ENCODE measurements around the gene MPDU1. TPM values are rescaled to one million over a fixed set of nuclear protein-coding genes. Genes with fewer than 3 reads are reported as not detected.

MPDU1 gene
- 100 to 1,000 TPM; 181 to 189 TPM for total RNA-seq

GRCh38 chr17:7583253-7584109, at the start of gene MPDU1:
Gene MPDU1 (plus strand): TSS chr17:7583852. CDS start chr17:7583863, 11 bp downstream.

GRCh38 chr17:7548585-7549400, 34.9 kb upstream of the MPDU1 start, which contains the start of gene TNFSF12:
Gene TNFSF12 (plus strand): TSS chr17:7549058. CDS start chr17:7549154, 96 bp downstream.

GRCh38 chr17:7558544-7559319, 24.9 kb upstream of the MPDU1 start, which contains the start of gene TNFSF13:
Gene TNFSF13 (plus strand): TSS chr17:7558750. CDS start chr17:7559040, 290 bp downstream.

GRCh38 chr17:7561589-7562207, 22.0 kb upstream of the MPDU1 start, which contains the start of gene SENP3:
Gene SENP3 (plus strand): TSS chr17:7561919. CDS start chr17:7563077, 1,158 bp downstream.

GRCh38 chr17:7579001-7579833, 4.4 kb upstream of the MPDU1 start, which contains the start of gene CD68:
Gene CD68 (plus strand): TSS chr17:7579638. CDS start chr17:7579678, 40 bp downstream.

GRCh38 chr17:7589891-7590691, 6.4 kb downstream of the MPDU1 start, which contains the start of gene SOX15:
Gene SOX15 (minus strand): TSS chr17:7590094. CDS start chr17:7589676, 418 bp downstream.

GRCh38 chr17:7614425-7615264, 31.0 kb downstream of the MPDU1 start, which contains the start of gene FXR2:
Gene FXR2 (minus strand): TSS chr17:7614897. CDS start chr17:7614532, 365 bp downstream.

GRCh38 chr17:7627250-7628121, 43.8 kb downstream of the MPDU1 start, which contains the start of gene SAT2:
Gene SAT2 (minus strand): TSS chr17:7627821. CDS start chr17:7627635, 186 bp downstream.

GRCh38 chr17:7629939-7630571, 46.4 kb downstream of the MPDU1 start, which contains the start of gene SHBG:
Gene SHBG (plus strand): TSS chr17:7630135. CDS start chr17:7630173, 38 bp downstream.

Small RNA genes lying within 50 kb of the gene (small RNA-seq; reads per million reads assigned to genes)
- 0 reads per million in 2 donors for gene CD68
- 0 reads per million in 2 donors for gene RF00019
- 0 reads per million in 2 donors for gene SNORA48
- 0 reads per million in 2 donors for gene SNORD10

Other genes with a start within 250 kb of the MPDU1 start
- under 1 TPM in 1 of 2 donors, not detected in 1; 0.67 TPM for gene ACAP1, start 247.3 kb upstream of the MPDU1 start, total RNA-seq
- gene KCTD11, start 231.7 kb upstream of the MPDU1 start, total RNA-seq, result 1 to 10 TPM; 1.3 to 3.4 TPM
- not detected for gene TMEM95, start 228.7 kb upstream of the MPDU1 start, total RNA-seq
- gene TNK1, start 202.8 kb upstream of the MPDU1 start, total RNA-seq, result under 1 TPM; 0.69 to 1.00 TPM
- 10 to 100 TPM in 1 of 2 donors, 1 to 10 TPM in 1; 9.6 to 12.0 TPM for gene PLSCR3, start 189.3 kb upstream of the MPDU1 start, total RNA-seq
- 100 to 1,000 TPM in 1 of 2 donors, 10 to 100 TPM in 1; 73.0 to 107 TPM for gene TMEM256, start 179.8 kb upstream of the MPDU1 start, total RNA-seq
- gene NLGN2, start 176.0 kb upstream of the MPDU1 start, total RNA-seq, result 1 to 10 TPM; 4.0 to 4.1 TPM
- gene SPEM1, start 163.5 kb upstream of the MPDU1 start, total RNA-seq, result not detected
- gene SPEM2, start 158.2 kb upstream of the MPDU1 start, total RNA-seq, result not detected
- not detected for gene SPEM3, start 155.0 kb upstream of the MPDU1 start, total RNA-seq
- gene TMEM102, start 148.4 kb upstream of the MPDU1 start, total RNA-seq, result 1 to 10 TPM; 7.3 to 7.9 TPM
- under 1 TPM; under 0.01 to 0.33 TPM for gene FGF11, start 144.3 kb upstream of the MPDU1 start, total RNA-seq
- 1 to 10 TPM; 5.5 to 5.7 TPM for gene CHRNB1, start 138.8 kb upstream of the MPDU1 start, total RNA-seq
- gene ZBTB4, start 104.2 kb upstream of the MPDU1 start, total RNA-seq, result 10 to 100 TPM; 16.3 to 23.1 TPM
- gene SLC35G6, start 102.4 kb upstream of the MPDU1 start, total RNA-seq, result not detected
- 10 to 100 TPM; 95.3 to 96.9 TPM for gene POLR2A, start 99.5 kb upstream of the MPDU1 start, total RNA-seq
- gene TNFSF12, start 34.8 kb upstream of the MPDU1 start, total RNA-seq, result 10 to 100 TPM; 14.8 to 19.3 TPM
- 1 to 10 TPM; 2.4 to 2.7 TPM for gene TNFSF13, start 25.1 kb upstream of the MPDU1 start, total RNA-seq
- gene SENP3, start 21.9 kb upstream of the MPDU1 start, total RNA-seq, result 100 to 1,000 TPM in 1 of 2 donors, 10 to 100 TPM in 1; 67.4 to 114 TPM
- gene CD68, start 4.2 kb upstream of the MPDU1 start, total RNA-seq, result 10 to 100 TPM; 18.3 to 20.0 TPM
- gene SOX15, start 6.2 kb downstream of the MPDU1 start, total RNA-seq, result under 1 TPM in 1 of 2 donors, not detected in 1; 0.33 TPM
- 10 to 100 TPM; 36.3 to 36.5 TPM for gene FXR2, start 31.0 kb downstream of the MPDU1 start, total RNA-seq
- gene SAT2, start 44.0 kb downstream of the MPDU1 start, total RNA-seq, result 10 to 100 TPM; 22.4 to 24.6 TPM
- gene SHBG, start 46.3 kb downstream of the MPDU1 start, total RNA-seq, result under 1 TPM; 0.33 to 0.34 TPM
- gene ATP1B2, start 67.1 kb downstream of the MPDU1 start, total RNA-seq, result not detected
- 10 to 100 TPM; 43.0 to 47.1 TPM for gene TP53, start 103.6 kb downstream of the MPDU1 start, total RNA-seq
- gene WRAP53, start 104.6 kb downstream of the MPDU1 start, total RNA-seq, result 10 to 100 TPM in 1 of 2 donors, 1 to 10 TPM in 1; 8.6 to 17.3 TPM
- gene EFNB3, start 121.3 kb downstream of the MPDU1 start, total RNA-seq, result 1 to 10 TPM in 1 of 2 donors, under 1 TPM in 1; 0.33 to 1.0 TPM
- under 1 TPM; under 0.01 TPM for gene DNAH2, start 133.9 kb downstream of the MPDU1 start, total RNA-seq

All from melanocyte of skin (primary cell).